Mesendoderm (in vitro differentiated cells): Measurements from ENCODE around the gene HOXC11.

Source experiments
- DNase-seq: peaks from one replicate; pipeline ENCODE4 v3.0.0; 2013
- H2AK5ac ChIP-seq: 2 replicates; pipeline ENCODE4 v1.6.1; 2013; ENCODE audit warnings: low read length, inconsistent platforms
- H2BK120ac ChIP-seq: 2 replicates; pipeline ENCODE4 v1.6.1; 2013; ENCODE audit warnings: low read depth, mild to moderate bottlenecking, low read length, moderate library complexity, mixed read lengths
- H2BK15ac ChIP-seq: replicated peaks from 2 replicates; pipeline ENCODE4 v1.6.1; 2013; ENCODE audit warnings: low read depth, mild to moderate bottlenecking, moderate library complexity
- H2BK5ac ChIP-seq: 2 replicates; pipeline ENCODE4 v1.6.1; 2013; ENCODE audit warnings: low read length, inconsistent platforms
- H3K18ac ChIP-seq: 2 replicates; pipeline ENCODE4 v1.6.1; 2013; ENCODE audit warnings: mild to moderate bottlenecking, low read length, mixed read lengths
- H3K23ac ChIP-seq: one replicate; pipeline ENCODE4 v1.6.1; 2013; ENCODE audit warnings: low read length
- H3K27ac ChIP-seq: 2 replicates; pipeline ENCODE4 v1.5.1; 2013; ENCODE audit warnings: low read depth, mild to moderate bottlenecking, inconsistent platforms, low read length, moderate library complexity
- H3K27me3 ChIP-seq: 2 replicates; pipeline ENCODE4 v1.6.1; 2013; ENCODE audit warnings: low read length, control low read depth, mild to moderate bottlenecking, inconsistent platforms; ENCODE audit not compliant: insufficient read depth, poor library complexity
- H3K36me3 ChIP-seq: 2 replicates; pipeline ENCODE4 v1.6.1; 2013; ENCODE audit warnings: low read length, inconsistent platforms; ENCODE audit not compliant: control insufficient read depth, insufficient read depth
- H3K4ac ChIP-seq: one replicate; pipeline ENCODE4 v1.6.1; 2013; ENCODE audit warnings: low read depth, mild to moderate bottlenecking, low read length, moderate library complexity
- H3K4me1 ChIP-seq: 2 replicates; pipeline ENCODE4 v1.6.1; 2013; ENCODE audit warnings: low read depth, low read length, inconsistent platforms; ENCODE audit not compliant: control insufficient read depth
- H3K4me2 ChIP-seq: 2 replicates; pipeline ENCODE4 v1.6.1; 2013; ENCODE audit warnings: low read length
- H3K4me3 ChIP-seq: 2 replicates; pipeline ENCODE4 v1.5.1; 2013; ENCODE audit warnings: mild to moderate bottlenecking, low read length
- H3K56ac ChIP-seq: one replicate; pipeline ENCODE4 v1.6.1; 2013; ENCODE audit warnings: low read length
- H3K79me1 ChIP-seq: 2 replicates; pipeline ENCODE4 v1.6.1; 2013; ENCODE audit warnings: low read length, inconsistent platforms
- H3K79me2 ChIP-seq: 2 replicates; pipeline ENCODE4 v1.6.1; 2013; ENCODE audit warnings: mild to moderate bottlenecking, low read length; ENCODE audit not compliant: control insufficient read depth, insufficient read depth
- H3K9ac ChIP-seq: 2 replicates; pipeline ENCODE4 v1.6.1; 2013; ENCODE audit warnings: low read length, inconsistent platforms
- H4K5ac ChIP-seq: one replicate; pipeline ENCODE4 v1.6.1; 2013; ENCODE audit warnings: low read length
- H4K8ac ChIP-seq: one replicate; pipeline ENCODE4 v1.6.1; 2013; ENCODE audit warnings: low read depth, mild to moderate bottlenecking, control low read depth, low read length, moderate library complexity
- WGBS: extraction: QIAGEN DNeasy Blood & Tissue Kit; methylation state at CpG from one replicate; pipeline ENCODE4 v1.1.7; 2013; ENCODE audit warnings: low lambda C conversion rate, missing lambda C conversion rate; ENCODE audit not compliant: insufficient coverage; ENCODE audit errors: extremely low coverage; 5-methylcytosine and 5-hydroxymethylcytosine counted together

Gene HOXC11

DNA sequence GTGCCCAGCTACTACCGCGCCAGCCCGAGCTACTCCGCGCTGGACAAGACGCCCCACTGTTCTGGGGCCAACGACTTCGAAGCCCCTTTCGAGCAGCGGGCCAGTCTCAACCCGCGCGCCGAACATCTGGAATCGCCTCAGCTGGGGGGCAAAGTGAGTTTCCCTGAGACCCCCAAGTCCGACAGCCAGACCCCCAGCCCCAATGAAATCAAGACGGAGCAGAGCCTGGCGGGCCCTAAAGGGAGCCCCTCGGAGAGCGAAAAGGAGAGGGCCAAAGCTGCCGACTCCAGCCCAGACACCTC lies 12.7 kb downstream of the HOXC11 start:
- no peak overlapping the region for H3K4me2 ChIP-seq
- no peaks in the 10 kb centered on the region for H3K36me3 ChIP-seq
- no peak overlapping the region for H3K4ac ChIP-seq
- H3K27me3 ChIP-seq, result peaks cover 91% of the 10 kb centered on the region
- whole genome bisulfite sequencing, result no CpG with 5 or more reads among the region's 21 CpGs
- no peak overlapping the region for H2BK15ac ChIP-seq
- H4K8ac ChIP-seq, result no peak overlapping the region
- no peak overlapping the region for H2BK5ac ChIP-seq
- DNase-seq, result no peak
- H3K9ac ChIP-seq, result no peak overlapping the region
- H3K79me1 ChIP-seq, result no peaks in the 10 kb centered on the region
- H3K79me2 ChIP-seq, result no peaks in the 10 kb centered on the region
- no peak overlapping the region for H2BK120ac ChIP-seq
- no peak overlapping the region for H2AK5ac ChIP-seq
- no peak overlapping the region for H3K23ac ChIP-seq
- H4K5ac ChIP-seq, result no peak overlapping the region
- no peaks in the 10 kb centered on the region for H3K4me1 ChIP-seq
- H3K56ac ChIP-seq, result no peak overlapping the region
- H3K27ac ChIP-seq, result no peak overlapping the region
- no peak overlapping the region for H3K4me3 ChIP-seq
- no peak overlapping the region for H3K18ac ChIP-seq

DNA sequence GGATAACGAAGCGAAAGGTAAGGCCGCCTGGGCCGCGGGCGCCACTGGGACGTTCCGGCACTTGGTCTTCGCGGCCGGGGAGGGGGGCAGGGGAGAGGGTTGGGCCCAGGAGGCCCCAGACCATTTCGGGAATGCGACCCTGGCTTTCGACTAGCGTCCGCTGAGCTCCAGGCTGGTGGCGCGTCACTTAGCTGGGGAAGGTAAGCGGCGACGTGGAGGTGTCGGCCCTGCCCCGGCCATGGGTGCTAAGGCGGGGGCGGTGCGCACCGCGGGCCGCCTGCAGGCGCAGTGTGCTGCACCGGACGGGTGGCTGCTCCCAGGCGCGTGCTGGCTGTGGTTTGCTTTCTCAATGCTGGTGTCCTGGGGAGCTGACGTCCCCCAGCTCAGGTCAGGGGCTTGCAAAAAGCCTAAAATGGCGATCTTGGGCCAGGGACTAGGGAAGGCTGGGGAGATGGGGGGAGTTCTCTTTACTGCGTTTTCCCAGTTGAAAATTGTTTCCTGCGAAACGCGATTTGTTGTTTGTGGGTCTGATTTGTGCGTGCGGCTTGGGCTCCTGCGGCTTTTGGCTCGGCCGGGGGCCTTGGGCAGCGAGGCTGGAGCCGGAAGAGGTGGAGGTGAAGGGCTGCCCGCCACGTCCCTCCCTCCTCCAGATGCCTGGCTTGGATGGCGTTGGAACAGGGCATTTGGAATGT lies 13.2 kb downstream of the HOXC11 start:
- Histone ChIP-seq H2BK15ac (no peak overlapping the region), H3K79me1 (no peaks in the 10 kb centered on the region), H3K56ac (no peak overlapping the region), H3K4me1 (no peaks in the 10 kb centered on the region), H3K18ac (no peak overlapping the region), H4K5ac (no peak overlapping the region), H4K8ac (no peak overlapping the region), H3K27ac (no peak overlapping the region), H3K36me3 (no peaks in the 10 kb centered on the region), H3K23ac (no peak overlapping the region), H3K4me3 (no peak overlapping the region), H2BK5ac (no peak overlapping the region), H2BK120ac (no peak overlapping the region), H3K9ac (no peak overlapping the region), H3K4me2 (no peak overlapping the region), H3K79me2 (no peaks in the 10 kb centered on the region), H2AK5ac (no peak overlapping the region), H3K27me3 (peaks cover 91% of the 10 kb centered on the region), H3K4ac (no peak overlapping the region)
- no peak for DNase-seq
- no CpG with 5 or more reads among the region's 50 CpGs for WGBS

DNA sequence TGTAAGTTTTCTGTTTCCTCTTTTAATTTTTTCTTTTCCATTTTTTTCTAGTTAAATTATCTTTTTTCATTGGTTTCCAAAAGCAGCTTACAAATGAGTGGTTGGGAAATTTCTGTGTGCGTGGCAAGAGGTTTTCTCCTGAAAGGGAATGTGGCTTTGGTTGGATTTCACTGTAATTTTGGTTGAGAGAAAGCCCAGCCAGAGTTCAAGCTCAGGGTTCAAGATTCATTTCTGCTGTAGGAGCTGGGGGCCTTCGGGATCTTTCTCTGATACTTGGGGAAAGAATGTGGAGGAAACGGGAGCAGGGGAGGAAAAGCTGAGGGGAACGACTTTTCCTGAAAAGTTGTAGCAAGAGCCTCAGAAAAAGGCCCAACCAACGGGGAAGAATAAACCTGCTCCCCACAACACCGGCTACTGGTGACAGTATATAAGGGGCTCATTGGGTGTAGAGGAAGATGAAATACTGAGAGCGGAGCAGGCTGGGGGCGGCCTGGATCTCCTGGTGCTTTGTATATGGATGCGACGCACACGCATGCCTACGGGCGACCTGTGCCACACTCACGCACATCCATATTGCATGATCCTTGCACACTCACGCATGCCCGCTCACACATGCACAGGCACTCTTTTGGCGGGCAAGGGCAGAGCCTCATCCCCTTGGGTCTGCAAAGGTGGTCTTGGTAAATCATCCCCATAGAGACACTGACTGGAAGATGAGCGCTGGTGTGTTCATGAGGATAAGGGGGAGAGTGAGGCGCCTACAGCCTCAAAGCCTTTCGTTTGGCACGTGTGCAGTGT lies 14.0 kb downstream of the HOXC11 start:
- Histone ChIP-seq H3K79me1 (no peaks in the 10 kb centered on the region), H2BK120ac (no peak overlapping the region), H2AK5ac (no peak overlapping the region), H4K8ac (no peak overlapping the region), H3K79me2 (no peaks in the 10 kb centered on the region), H2BK15ac (no peak overlapping the region), H3K18ac (no peak overlapping the region), H3K56ac (no peak overlapping the region), H3K27ac (no peak overlapping the region), H3K4me3 (no peak overlapping the region), H3K4me1 (no peaks in the 10 kb centered on the region), H3K23ac (no peak overlapping the region), H3K9ac (no peak overlapping the region), H3K27me3 (peaks cover 92% of the 10 kb centered on the region), H2BK5ac (no peak overlapping the region), H3K4me2 (no peak overlapping the region), H3K4ac (no peak overlapping the region), H4K5ac (no peak overlapping the region), H3K36me3 (no peaks in the 10 kb centered on the region)
- no CpG with 5 or more reads among the region's 21 CpGs for WGBS
- no peak for DNase-seq

DNA sequence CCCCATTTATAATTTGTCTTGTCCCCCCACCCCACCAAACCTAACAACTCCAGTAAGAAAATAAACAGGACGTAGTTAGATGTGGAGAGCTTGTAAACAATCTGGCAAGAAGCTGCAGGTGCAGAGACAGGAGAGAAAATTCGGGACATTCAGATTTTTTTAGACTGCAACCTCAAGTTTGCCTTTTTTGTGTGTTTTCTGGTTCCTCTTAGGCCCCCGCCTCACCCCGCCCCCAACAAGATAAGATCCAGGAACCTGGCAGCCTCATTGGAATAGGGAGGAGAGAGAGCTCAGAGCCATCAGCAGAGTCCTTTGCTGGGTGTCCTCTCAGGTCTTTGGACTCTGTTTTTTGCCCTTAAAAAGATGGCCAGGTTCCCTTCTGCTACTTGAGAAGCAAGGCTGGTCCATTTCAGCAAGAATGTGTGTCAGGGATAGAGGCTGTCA lies 14.9 kb downstream of the HOXC11 start:
- no peak overlapping the region for H3K18ac ChIP-seq
- no peak overlapping the region for H3K4ac ChIP-seq
- no peaks in the 10 kb centered on the region for H3K79me2 ChIP-seq
- WGBS, result no CpG with 5 or more reads among the region's 4 CpGs
- H4K8ac ChIP-seq, result no peak overlapping the region
- H3K23ac ChIP-seq, result no peak overlapping the region
- no peaks in the 10 kb centered on the region for H3K4me1 ChIP-seq
- no peak overlapping the region for H2BK120ac ChIP-seq
- no peak overlapping the region for H3K56ac ChIP-seq
- H3K9ac ChIP-seq, result no peak overlapping the region
- H3K4me3 ChIP-seq, result no peak overlapping the region
- peaks cover 91% of the 10 kb centered on the region for H3K27me3 ChIP-seq
- no peak overlapping the region for H4K5ac ChIP-seq
- H3K36me3 ChIP-seq, result no peaks in the 10 kb centered on the region
- DNase-seq, result no peak
- no peak overlapping the region for H2AK5ac ChIP-seq
- H2BK5ac ChIP-seq, result no peak overlapping the region
- H3K27ac ChIP-seq, result no peak overlapping the region
- no peaks in the 10 kb centered on the region for H3K79me1 ChIP-seq
- no peak overlapping the region for H3K4me2 ChIP-seq
- no peak overlapping the region for H2BK15ac ChIP-seq

DNA sequence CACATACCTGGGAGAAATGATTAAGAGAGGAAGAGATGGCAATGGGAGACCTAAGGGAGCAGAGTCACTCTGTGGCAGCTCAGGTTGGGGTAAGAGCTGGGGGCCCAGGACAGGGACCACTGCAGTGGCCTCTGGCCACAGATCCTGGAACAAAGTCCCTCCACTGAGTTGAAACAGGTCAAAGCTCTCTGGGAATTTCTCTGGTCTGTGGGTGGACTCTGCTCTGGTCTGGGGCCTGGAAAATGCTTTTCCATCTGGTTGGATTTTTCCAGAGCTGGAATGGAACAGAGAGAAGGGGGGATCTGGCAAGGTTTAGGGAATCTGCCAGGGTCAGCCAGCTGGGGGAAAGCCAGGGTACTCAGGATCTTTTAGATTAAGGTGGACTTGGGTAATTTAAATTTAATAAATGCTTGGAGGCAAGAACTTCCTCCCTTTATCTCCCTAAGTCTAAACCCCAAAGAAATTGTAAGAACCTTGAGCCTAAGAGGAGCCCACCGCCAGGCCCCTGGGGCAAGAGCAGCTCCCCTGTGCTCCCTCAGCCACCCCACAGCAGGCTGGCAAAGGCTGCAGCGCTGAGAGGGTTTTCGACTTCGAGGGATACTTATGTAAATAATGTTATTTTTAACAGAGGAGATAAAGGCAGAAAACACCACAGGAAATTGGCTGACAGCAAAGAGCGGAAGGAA lies 15.8 kb downstream of the HOXC11 start:
- Histone ChIP-seq H3K27ac (no peak overlapping the region), H2BK5ac (no peak overlapping the region)

More for the DNA sequence above, 15.8 kb downstream of the HOXC11 start:
- Histone ChIP-seq H3K23ac (no peak overlapping the region), H3K36me3 (no peaks in the 10 kb centered on the region), H3K4ac (no peak overlapping the region), H4K8ac (no peak overlapping the region), H3K9ac (no peak overlapping the region), H3K18ac (no peak overlapping the region), H3K79me1 (no peaks in the 10 kb centered on the region), H3K27me3 (peaks cover 91% of the 10 kb centered on the region), H2AK5ac (no peak overlapping the region), H3K4me2 (no peak overlapping the region), H2BK120ac (no peak overlapping the region), H3K4me3 (no peak overlapping the region), H2BK15ac (no peak overlapping the region), H3K79me2 (no peaks in the 10 kb centered on the region), H3K56ac (no peak overlapping the region), H3K4me1 (no peaks in the 10 kb centered on the region), H4K5ac (no peak overlapping the region)
- no CpG with 5 or more reads among the region's 5 CpGs for WGBS
- no peak for DNase-seq
